DMS114 treated with DMSO at 0.1 percent for 48 hours (cell line): Measurements from ENCODE around the gene MEIS1.

ENCODE experiments used
- DNase-seq: peaks from one replicate; lab custom pipeline; 2025; ENCODE audit not compliant: unreplicated experiment; lab: John Stamatoyannopoulos, UW

MEIS1 gene

GRCh38 chr2:66506265-66506664, 71.3 kb downstream of the MEIS1 start:
- no peak for DNase-seq

GRCh38 chr2:66507673-66508201, 72.8 kb downstream of the MEIS1 start:
- no peak for DNase-seq

- DNase-seq = no peak
Measured at GRCh38 chr2:66508484-66509071, 73.7 kb downstream of the MEIS1 start.

GRCh38 chr2:66509326-66509811, 74.4 kb downstream of the MEIS1 start:
- DNase-seq = no peak

- no peak for DNase-seq
Measured at GRCh38 chr2:66512626-66513025, 77.7 kb downstream of the MEIS1 start.

GRCh38 chr2:66515743-66516142, 80.8 kb downstream of the MEIS1 start:
- DNase-seq = no peak

- no peak for DNase-seq
Measured at GRCh38 chr2:66516499-66516898, 81.6 kb downstream of the MEIS1 start.

- no peak for DNase-seq
Measured at GRCh38 chr2:66517772-66518171, 82.8 kb downstream of the MEIS1 start.

GRCh38 chr2:66519264-66519843, 84.4 kb downstream of the MEIS1 start:
- no peak for DNase-seq

GRCh38 chr2:66521291-66521922, 86.5 kb downstream of the MEIS1 start:
- DNase-seq = no peak

- no peak for DNase-seq
Measured at GRCh38 chr2:66522611-66523376, 87.9 kb downstream of the MEIS1 start.

- no peak for DNase-seq
Measured at GRCh38 chr2:66523377-66523969, 88.5 kb downstream of the MEIS1 start.

- no peak for DNase-seq
Measured at GRCh38 chr2:66523990-66524389, 89.1 kb downstream of the MEIS1 start.

- no peak for DNase-seq
Measured at GRCh38 chr2:66525606-66526005, 90.7 kb downstream of the MEIS1 start.

GRCh38 chr2:66526180-66526579, 91.3 kb downstream of the MEIS1 start:
- DNase-seq = no peak

- DNase-seq = no peak
Measured at GRCh38 chr2:66528974-66529724, 94.2 kb downstream of the MEIS1 start.

GRCh38 chr2:66530651-66531050, 95.7 kb downstream of the MEIS1 start:
- DNase-seq = no peak

GRCh38 chr2:66531155-66531554, 96.2 kb downstream of the MEIS1 start:
- DNase-seq = no peak

GRCh38 chr2:66531567-66531966, 96.6 kb downstream of the MEIS1 start:
- no peak for DNase-seq
